Natural killer cell (primary cell): ENCODE results near the gene ATP5F1D. TPM values are rescaled to one million over a fixed set of nuclear protein-coding genes. Genes with fewer than 3 reads are reported as not detected.

Source experiments
- ATAC-seq, 3 donors: fragments of 150-1000 bp in 2 of 3; fragments of 200-7000 bp in 1 of 3; cut with Tn5 transposase; 1 replicate in 1 of 3; 2 replicates in 2 of 3; pipeline ENCODE4 v1.10.0; 2021; ENCODE audit warnings: mild to moderate bottlenecking in 2 of 3, moderate library complexity in 2 of 3
- DNase-seq, 2 donors: peaks; one replicate each; pipeline versions ENCODE4 v3.0.0 to v3.0.0-alpha.2; 2013 to 2021; ENCODE audit warnings: mixed read lengths in 1 of 2
- H3K27ac ChIP-seq: one replicate; pipeline ENCODE4 v1.5.1; 2013; ENCODE audit warnings: mild to moderate bottlenecking, low read length
- H3K27me3 ChIP-seq: one replicate; pipeline ENCODE4 v1.6.1; 2013; ENCODE audit warnings: low read length; ENCODE audit not compliant: control insufficient read depth, insufficient read depth
- H3K36me3 ChIP-seq: one replicate; pipeline ENCODE4 v1.6.1; 2013; ENCODE audit warnings: low read length; ENCODE audit not compliant: control insufficient read depth, insufficient read depth
- H3K4me1 ChIP-seq: one replicate; pipeline ENCODE4 v1.6.1; 2013; ENCODE audit warnings: low read length; ENCODE audit not compliant: control insufficient read depth, insufficient read depth
- H3K4me3 ChIP-seq: one replicate; pipeline ENCODE4 v1.5.1; 2013; ENCODE audit warnings: low read length
- H3K9me3 ChIP-seq: one replicate; pipeline ENCODE4 v1.6.1; 2013; ENCODE audit warnings: low read length; ENCODE audit not compliant: control insufficient read depth, insufficient read depth
- H3K27ac Mint-ChIP-seq, 2 donors: one replicate each; pipeline ENCODE4 v1.8.0; 2022; ENCODE audit warnings: mild to moderate bottlenecking in 2 of 2, mixed read lengths in 2 of 2, moderate library complexity in 1 of 2
- H3K27me3 Mint-ChIP-seq, 2 donors: one replicate each; pipeline ENCODE4 v1.8.0; 2022; ENCODE audit warnings: low read depth in 2 of 2, mixed read lengths in 2 of 2
- H3K36me3 Mint-ChIP-seq: one replicate; pipeline ENCODE4 v1.8.0; 2022; ENCODE audit warnings: mixed read lengths
- H3K4me1 Mint-ChIP-seq, 2 donors: one replicate each; pipeline ENCODE4 v1.8.0; 2022; ENCODE audit warnings: mixed read lengths in 2 of 2
- H3K4me3 Mint-ChIP-seq: one replicate; pipeline ENCODE4 v1.8.0; 2022; ENCODE audit warnings: mild to moderate bottlenecking, moderate library complexity, mixed read lengths
- H3K9me3 Mint-ChIP-seq, 2 donors: one replicate each; pipeline ENCODE4 v1.8.0; 2022; ENCODE audit warnings: mixed read lengths in 2 of 2
- CTCF ChIP-seq: fragments of 200-600 bp; IDR thresholded peaks from one replicate; pipeline ENCODE4 v1.8.0; 2022; ENCODE audit warnings: antibody characterized with exemption
- WGBS: methylation state at CpG from one replicate; pipeline ENCODE4 v1.1.7; 2013; ENCODE audit warnings: missing lambda C conversion rate; ENCODE audit not compliant: insufficient coverage; 5-methylcytosine and 5-hydroxymethylcytosine counted together
- intact Hi-C: fragments of 100-400 bp; cut with micrococcal nuclease; formaldehyde crosslinking; loops from one replicate; pipeline ENCODE4 v1.14.2; 2022
- total RNA-seq, 4 donors: library from RNA; stranded (reverse); fragments of 120-200 nt in 1 of 4; gene quantifications; one replicate each; pipeline versions ENCODE4 v1.2.3 to v1.2.4, GENCODE V29; 2013 to 2022

The ATP5F1D gene
- total RNA-seq, 3 donors from 2014 or later (not counting 1 experiment from before 2014, with no cell fraction given), result 88.6 to 119 (median 104) TPM

- H3K4me1 Mint-ChIP-seq, result peaks cover 10 to 15% of the 10 kb centered on the region in 2 donors
- WGBS, result 95% methylated on average over 43 of the region's 43 CpGs
- DNase-seq (no peak), ATAC-seq (no peak)
- H3K4me1 ChIP-seq, result peaks cover 19% of the 10 kb centered on the region
- peaks cover 15% of the 10 kb centered on the region for H3K27me3 ChIP-seq
- no peak overlapping the region for H3K27ac ChIP-seq
- peaks cover 10 to 11% of the 10 kb centered on the region in 2 donors for H3K27me3 Mint-ChIP-seq
- no peaks in the 10 kb centered on the region for H3K9me3 Mint-ChIP-seq
- no peak overlapping the region for H3K27ac Mint-ChIP-seq
- H3K4me3 Mint-ChIP-seq, result no peak overlapping the region
- no peaks in the 10 kb centered on the region for H3K36me3 ChIP-seq
- no peak for TF ChIP-seq CTCF
- intact Hi-C loops, result no loop called here
- no peaks in the 10 kb centered on the region for H3K36me3 Mint-ChIP-seq
- H3K9me3 ChIP-seq, result no peaks in the 10 kb centered on the region
- H3K4me3 ChIP-seq, result no peak overlapping the region
Observed at GRCh38 chr19:1234955-1235380, 6.6 kb upstream of the ATP5F1D start.

DNA sequence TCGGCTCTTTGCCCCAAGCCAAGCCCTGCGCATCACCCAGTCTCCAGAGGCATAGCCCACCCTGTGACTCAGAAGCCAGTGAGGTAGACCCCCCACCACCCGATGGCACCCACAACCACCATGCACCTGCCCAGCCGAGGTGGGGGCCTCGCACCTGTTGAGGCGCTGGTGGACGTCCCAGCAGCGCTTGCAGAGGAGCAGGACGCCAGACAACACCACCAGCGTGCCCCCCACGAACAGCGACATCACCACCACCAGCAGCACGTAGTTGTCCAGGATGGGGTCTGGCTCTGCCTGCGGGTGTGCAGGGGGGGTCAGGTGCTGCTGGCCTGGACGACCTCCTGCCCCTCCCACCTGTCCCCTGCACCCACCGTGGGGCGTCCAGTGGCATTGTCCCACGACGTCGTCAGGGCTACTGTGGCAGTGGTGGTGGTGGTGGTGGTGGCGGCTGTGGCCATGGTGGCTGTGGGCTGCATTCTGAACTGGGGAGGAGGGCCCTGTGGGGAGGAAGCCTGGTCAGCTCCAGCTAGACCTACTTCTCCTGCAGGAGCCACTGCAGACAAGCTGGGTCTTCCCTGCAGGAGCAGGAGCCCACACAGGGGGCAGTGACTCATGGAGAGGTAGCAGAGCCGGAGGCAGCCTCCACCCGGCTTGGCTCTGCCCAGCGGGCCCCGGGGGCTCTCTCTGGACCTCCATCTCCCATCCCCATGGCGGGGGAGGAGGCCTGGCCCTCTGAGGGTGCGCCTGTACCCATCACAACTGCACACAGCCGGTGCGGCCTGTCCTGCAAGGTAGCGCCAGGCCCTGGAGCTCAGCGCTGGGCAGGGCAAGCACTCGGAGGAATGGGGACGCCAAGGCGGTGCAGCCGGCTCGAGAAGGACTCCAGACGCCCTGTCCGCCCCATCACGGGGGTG is 5.7 kb upstream of the ATP5F1D start:
- Histone ChIP-seq H3K27me3 (peaks cover 15% of the 10 kb centered on the region), H3K36me3 (no peaks in the 10 kb centered on the region), H3K9me3 (no peaks in the 10 kb centered on the region), H3K4me1 (peaks cover 27% of the 10 kb centered on the region), H3K27ac (no peak overlapping the region), H3K4me3 (no peak overlapping the region)
- intact Hi-C loops, result no loop called here
- Mint-ChIP-seq H3K4me1 (peaks cover 10 to 15% of the 10 kb centered on the region in 2 donors), H3K27me3 (peaks cover 10 to 11% of the 10 kb centered on the region in 2 donors), H3K36me3 (no peaks in the 10 kb centered on the region), H3K9me3 (no peaks in the 10 kb centered on the region), H3K27ac (no peak overlapping the region), H3K4me3 (no peak overlapping the region)
- WGBS, result 87% methylated on average over 36 of the region's 39 CpGs
- TF ChIP-seq CTCF, result no peak
- no peak for ATAC-seq
- DNase-seq, result no peak

DNA sequence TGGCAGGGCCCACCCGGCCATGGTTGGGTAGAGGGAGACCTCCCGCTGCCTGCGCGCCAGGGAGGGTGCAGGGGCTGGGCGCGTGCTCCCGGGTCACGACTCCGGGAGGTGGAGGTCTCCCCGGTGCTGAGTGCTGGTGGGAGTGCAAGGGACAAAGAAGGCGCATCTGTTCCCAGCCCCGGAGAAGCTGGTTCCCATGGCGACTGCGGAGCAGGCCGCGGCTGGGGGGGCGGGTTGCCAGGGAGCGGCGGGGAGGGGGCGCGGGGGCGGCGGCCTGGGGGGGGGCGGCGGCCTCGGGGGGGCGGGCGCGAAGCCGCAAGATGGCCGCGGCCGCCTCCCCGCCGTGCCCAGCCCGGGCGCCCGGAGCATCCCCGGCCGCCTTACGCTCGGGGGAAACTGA is 5.0 kb upstream of the ATP5F1D start:
- peaks cover 18% of the 10 kb centered on the region for H3K27me3 ChIP-seq
- peaks cover 14 to 20% of the 10 kb centered on the region in 2 donors for H3K4me1 Mint-ChIP-seq
- H3K27ac ChIP-seq, result no peak overlapping the region
- ATAC-seq, result no peak
- no peaks in the 10 kb centered on the region for H3K9me3 Mint-ChIP-seq
- H3K36me3 Mint-ChIP-seq, result no peaks in the 10 kb centered on the region
- H3K27ac Mint-ChIP-seq, result no peak overlapping the region
- 23% methylated on average over 34 of the region's 42 CpGs for WGBS
- no peak for DNase-seq
- peaks cover 10 to 14% of the 10 kb centered on the region in 2 donors for H3K27me3 Mint-ChIP-seq
- H3K9me3 ChIP-seq, result no peaks in the 10 kb centered on the region
- H3K4me1 ChIP-seq, result peaks cover 33% of the 10 kb centered on the region
- H3K36me3 ChIP-seq, result no peaks in the 10 kb centered on the region
- H3K4me3 ChIP-seq, result no peak overlapping the region
- TF ChIP-seq CTCF, result no peak
- no peak overlapping the region for H3K4me3 Mint-ChIP-seq
- intact Hi-C loops, result no loop called here
